Muscle of arm (tissue), 14 donors: Measurements from ENCODE around the gene SYCE1. TPM values are rescaled to one million over a fixed set of nuclear protein-coding genes. Genes with fewer than 3 reads are reported as not detected.
"Not testable (repeated sequence)": the region's sequence is repeated elsewhere in the genome, so short reads cannot be mapped to it uniquely, and the experiment has no call there.

Experiments used
- DNase-seq: peaks from one replicate; pipeline ENCODE4 v3.0.0-alpha.2; 2013
- long read RNA-seq, 11 donors: transcript quantifications; one replicate each; lab custom pipeline, GENCODE V29; 2026
- polyA plus RNA-seq, 12 donors: library from polyadenylated mRNA; unstranded; fragments of 120-200 nt; gene quantifications; one replicate each; pipeline ENCODE4 v1.2.1, GENCODE V29; 2013; ENCODE audit not compliant: insufficient read length in 12 of 12

Gene SYCE1
- polyA plus RNA-seq: under 1 TPM in 5 of 12 donors, not detected in 7; 0.12 to 0.38 (median 0.30) TPM
- long read RNA-seq, donor 1: 0 reads
- long read RNA-seq, donor 2: 0 reads
- long read RNA-seq, donor 3: 0 reads
- long read RNA-seq, donor 4: 0 reads
- long read RNA-seq, donor 5: 0 reads
- long read RNA-seq, donor 6: 0 reads
- long read RNA-seq, donor 7: 0 reads
- long read RNA-seq, donor 8: 0 reads
- long read RNA-seq, donor 9: 0 reads
- long read RNA-seq, donor 10: 0 reads
- long read RNA-seq, donor 11: 0 reads

GRCh38 chr10:133565441-133566294 is at the start of gene SYCE1:
Gene SYCE1 (minus strand): TSS chr10:133565583. CDS start chr10:133565529, 54 bp downstream.
- no peak for DNase-seq

GRCh38 chr10:133614830-133615580 is 49.6 kb upstream of the SYCE1 start:
- no peak for DNase-seq

- DNase-seq: no peak
These were observed 48.3 kb upstream of the SYCE1 start for GRCh38 chr10:133613699-133614098.

- DNase-seq: no peak
These were observed 45.7 kb upstream of the SYCE1 start for GRCh38 chr10:133611079-133611478.

GRCh38 chr10:133608855-133609254 is 43.5 kb upstream of the SYCE1 start:
- no peak for DNase-seq

GRCh38 chr10:133603434-133603833 is 38.1 kb upstream of the SYCE1 start:
- DNase-seq: not testable (repeated sequence)

GRCh38 chr10:133600657-133601056 is 35.3 kb upstream of the SYCE1 start:
- DNase-seq: no peak

GRCh38 chr10:133599869-133600268 is 34.5 kb upstream of the SYCE1 start:
- DNase-seq: not testable (repeated sequence)

- DNase-seq: no peak
These were observed 27.3 kb upstream of the SYCE1 start for GRCh38 chr10:133592716-133593115.

- DNase-seq: no peak
These were observed 25.6 kb upstream of the SYCE1 start for GRCh38 chr10:133590970-133591359.

GRCh38 chr10:133590226-133590969 is 25.0 kb upstream of the SYCE1 start:
- no peak for DNase-seq

- DNase-seq: not testable (repeated sequence)
These were observed 11.7 kb upstream of the SYCE1 start for GRCh38 chr10:133577037-133577436.

GRCh38 chr10:133573460-133573859 is 8.1 kb upstream of the SYCE1 start:
- not testable (repeated sequence) for DNase-seq

- not testable (repeated sequence) for DNase-seq
These were observed 6.7 kb upstream of the SYCE1 start for GRCh38 chr10:133572055-133572454.

GRCh38 chr10:133569801-133570200 is 4.4 kb upstream of the SYCE1 start:
- DNase-seq: not testable (repeated sequence)

GRCh38 chr10:133568831-133569527 is 3.6 kb upstream of the SYCE1 start:
- DNase-seq: not testable (repeated sequence)

GRCh38 chr10:133568287-133568614 is 2.9 kb upstream of the SYCE1 start:
- no peak for DNase-seq

- no peak for DNase-seq
These were observed 2.4 kb upstream of the SYCE1 start for GRCh38 chr10:133567609-133568286.

- DNase-seq: no peak
These were observed 1.7 kb upstream of the SYCE1 start for GRCh38 chr10:133567119-133567518.

GRCh38 chr10:133564816-133565215 is 567 bp downstream of the SYCE1 start:
- DNase-seq: no peak
